GM19395 (cell line): ENCODE data around the gene BCL2.
"Not testable (repeated sequence)": the region's sequence is repeated elsewhere in the genome, so short reads cannot be mapped to it uniquely, and the experiment has no call there.

Experiments
- ATAC-seq: cut with Tn5 transposase; IDR thresholded peaks from one replicate; pipeline ENCODE4 v1.9.1; 2021; ENCODE audit warnings: mild to moderate bottlenecking, moderate library complexity; ENCODE audit not compliant: unreplicated experiment

Gene BCL2

GRCh38 chr18:63207143-63207790 is 112.3 kb downstream of the BCL2 start:
- no peak for ATAC-seq

- ATAC-seq: no peak
These were observed 113.0 kb downstream of the BCL2 start for GRCh38 chr18:63206433-63207142.

- no peak for ATAC-seq
These were observed 113.7 kb downstream of the BCL2 start for GRCh38 chr18:63205791-63206252.

GRCh38 chr18:63203497-63203896 is 116.1 kb downstream of the BCL2 start:
- ATAC-seq: no peak

- ATAC-seq: no peak
These were observed 116.7 kb downstream of the BCL2 start for GRCh38 chr18:63202828-63203227.

GRCh38 chr18:63201456-63201855 is 118.1 kb downstream of the BCL2 start:
- not testable (repeated sequence) for ATAC-seq

GRCh38 chr18:63199743-63200241 is 119.8 kb downstream of the BCL2 start:
- no peak for ATAC-seq

GRCh38 chr18:63198868-63199742 is 120.5 kb downstream of the BCL2 start:
- no peak for ATAC-seq

- ATAC-seq: no peak
These were observed 121.3 kb downstream of the BCL2 start for GRCh38 chr18:63198098-63198760.

GRCh38 chr18:63197246-63197869 is 122.2 kb downstream of the BCL2 start:
- ATAC-seq: no peak

GRCh38 chr18:63195326-63196159 is 124.0 kb downstream of the BCL2 start:
- no peak for ATAC-seq

GRCh38 chr18:63192885-63193349 is 126.7 kb downstream of the BCL2 start:
- ATAC-seq: peak; percentile 61

- peak; percentile 47 for ATAC-seq
These were observed 127.3 kb downstream of the BCL2 start for GRCh38 chr18:63192126-63192884.

- ATAC-seq: no peak
These were observed 128.2 kb downstream of the BCL2 start for GRCh38 chr18:63191413-63191812.

GRCh38 chr18:63190838-63191237 is 128.7 kb downstream of the BCL2 start:
- not testable (repeated sequence) for ATAC-seq

- no peak for ATAC-seq
These were observed 129.8 kb downstream of the BCL2 start for GRCh38 chr18:63189817-63190216.

- no peak for ATAC-seq
These were observed 130.5 kb downstream of the BCL2 start for GRCh38 chr18:63189041-63189440.

GRCh38 chr18:63187791-63188460 is 131.6 kb downstream of the BCL2 start:
- peak; percentile 43 for ATAC-seq
